ENCODE measurements around the gene FGF8. TPM values are rescaled to one million over a fixed set of nuclear protein-coding genes. Genes with fewer than 3 reads are reported as not detected.

The FGF8 gene, protein sequence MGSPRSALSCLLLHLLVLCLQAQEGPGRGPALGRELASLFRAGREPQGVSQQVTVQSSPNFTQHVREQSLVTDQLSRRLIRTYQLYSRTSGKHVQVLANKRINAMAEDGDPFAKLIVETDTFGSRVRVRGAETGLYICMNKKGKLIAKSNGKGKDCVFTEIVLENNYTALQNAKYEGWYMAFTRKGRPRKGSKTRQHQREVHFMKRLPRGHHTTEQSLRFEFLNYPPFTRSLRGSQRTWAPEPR
- not detected for total RNA-seq
- total RNA-seq (2013): not detected

DNA sequence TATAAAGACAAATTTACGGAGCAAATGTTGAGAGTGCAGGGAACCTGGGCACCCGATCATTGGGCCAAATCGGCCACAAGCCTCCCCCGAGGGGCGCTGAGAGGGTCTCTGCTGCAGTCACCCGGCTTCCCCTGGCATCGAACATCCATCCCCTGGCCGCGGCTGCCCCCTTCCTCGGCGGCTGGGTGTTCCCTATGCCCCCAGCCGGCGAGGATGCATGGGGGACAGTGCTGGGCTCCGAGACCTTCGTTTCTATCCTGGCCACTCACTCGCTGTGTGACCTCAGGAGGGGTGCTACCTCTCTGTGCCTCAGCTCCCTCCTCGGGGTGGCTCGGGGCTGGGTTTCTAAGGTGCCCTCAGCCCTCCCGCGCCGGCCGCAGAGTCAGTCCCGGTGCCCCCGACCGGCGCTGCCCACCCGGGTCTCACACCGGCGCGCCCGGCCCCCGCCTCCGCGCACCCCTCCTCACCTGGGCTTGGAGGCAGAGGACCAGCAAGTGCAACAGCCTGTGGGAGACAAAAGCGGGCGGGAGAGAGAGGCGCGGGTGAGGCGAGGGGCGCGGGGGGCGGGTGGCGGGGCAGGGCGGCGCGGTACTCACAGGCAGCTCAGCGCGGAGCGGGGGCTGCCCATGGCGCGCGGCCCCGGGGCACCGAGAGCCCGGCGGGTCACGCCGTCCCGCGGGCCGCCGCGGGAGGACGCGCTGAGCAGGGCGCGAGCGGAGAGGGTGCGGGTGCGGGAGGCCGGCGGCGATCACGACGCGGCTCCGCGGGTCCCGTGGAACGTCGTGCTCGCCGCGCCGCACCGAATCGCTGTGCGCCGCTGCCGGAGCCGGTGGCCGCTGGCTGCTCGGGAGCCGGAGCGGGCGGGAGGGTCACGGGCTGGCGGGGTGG is at the start of gene FGF8:
TSS of gene FGF8 (minus strand) at position 842 of the 888 bp plus-strand sequence. CDS start at position 628, 214 bp downstream.
- intact Hi-C loops (cut with micrococcal nuclease): no loop called here
- Mint-ChIP-seq H3K9me3 (no peaks in the 10 kb centered on the region), H3K36me3 (no peaks in the 10 kb centered on the region), H3K27me3 (ENCODE audit: low read depth in 2 of 2) (peaks cover 54 to 60% of the 10 kb centered on the region in 2 donors), H3K4me1 (peaks cover 14 to 39% of the 10 kb centered on the region in 2 donors), H3K27ac (no peak within 1 kb of the TSS), H3K4me3 (peak within 1 kb of the TSS; percentile 76)
- Histone ChIP-seq H3K9me3 (ENCODE audit: control insufficient read depth, insufficient read depth, low read length) (no peaks in the 10 kb centered on the region), H3K27me3 (ENCODE audit: control insufficient read depth, insufficient read depth, low read length) (peaks cover 44% of the 10 kb centered on the region), H3K27ac (ENCODE audit: low read length) (no peak within 1 kb of the TSS), H3K4me1 (ENCODE audit: control insufficient read depth, insufficient read depth, low read length) (peaks cover 30% of the 10 kb centered on the region), H3K4me3 (ENCODE audit: low read length) (no peak within 1 kb of the TSS), H3K36me3 (ENCODE audit: control insufficient read depth, insufficient read depth, low read length) (no peaks in the 10 kb centered on the region)
- 4% methylated on average over 84 of the region's 98 CpGs for WGBS (ENCODE audit: insufficient coverage)
- DNase-seq (no peak), ATAC-seq (no peak)
- TF ChIP-seq, protein P1, sequence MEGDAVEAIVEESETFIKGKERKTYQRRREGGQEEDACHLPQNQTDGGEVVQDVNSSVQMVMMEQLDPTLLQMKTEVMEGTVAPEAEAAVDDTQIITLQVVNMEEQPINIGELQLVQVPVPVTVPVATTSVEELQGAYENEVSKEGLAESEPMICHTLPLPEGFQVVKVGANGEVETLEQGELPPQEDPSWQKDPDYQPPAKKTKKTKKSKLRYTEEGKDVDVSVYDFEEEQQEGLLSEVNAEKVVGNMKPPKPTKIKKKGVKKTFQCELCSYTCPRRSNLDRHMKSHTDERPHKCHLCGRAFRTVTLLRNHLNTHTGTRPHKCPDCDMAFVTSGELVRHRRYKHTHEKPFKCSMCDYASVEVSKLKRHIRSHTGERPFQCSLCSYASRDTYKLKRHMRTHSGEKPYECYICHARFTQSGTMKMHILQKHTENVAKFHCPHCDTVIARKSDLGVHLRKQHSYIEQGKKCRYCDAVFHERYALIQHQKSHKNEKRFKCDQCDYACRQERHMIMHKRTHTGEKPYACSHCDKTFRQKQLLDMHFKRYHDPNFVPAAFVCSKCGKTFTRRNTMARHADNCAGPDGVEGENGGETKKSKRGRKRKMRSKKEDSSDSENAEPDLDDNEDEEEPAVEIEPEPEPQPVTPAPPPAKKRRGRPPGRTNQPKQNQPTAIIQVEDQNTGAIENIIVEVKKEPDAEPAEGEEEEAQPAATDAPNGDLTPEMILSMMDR (IDR thresholded peaks at IDR 0.05): no peak

DNA sequence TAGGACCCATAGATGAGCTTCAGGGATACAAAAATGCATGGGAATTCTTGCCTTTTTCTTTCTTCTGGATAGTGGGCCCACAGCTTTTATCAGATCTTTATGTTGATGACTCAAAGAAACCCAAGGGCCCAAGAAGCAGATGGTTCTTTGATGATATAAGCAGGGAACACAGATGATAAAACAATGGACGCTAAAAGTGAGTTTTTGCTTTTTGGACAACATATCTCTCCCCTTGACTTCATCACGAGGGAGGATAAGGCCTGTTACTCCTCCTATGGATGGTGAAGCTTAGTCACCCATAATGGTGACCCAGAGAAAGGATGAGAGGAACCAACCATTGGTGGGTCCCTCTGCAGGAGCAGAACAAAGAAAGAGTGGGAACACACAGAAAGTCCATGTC is 48.8 kb upstream of the FGF8 start:
- H3K9me3 Mint-ChIP-seq: no peaks in the 10 kb centered on the region
- H3K27me3 Mint-ChIP-seq (ENCODE audit: low read depth in 2 of 2): no peaks in the 10 kb centered on the region
- TF ChIP-seq, protein P1 (IDR thresholded peaks at IDR 0.05): no peak
- Histone ChIP-seq H3K4me3 (ENCODE audit: low read length) (no peak overlapping the region), H3K27me3 (ENCODE audit: control insufficient read depth, insufficient read depth, low read length) (no peaks in the 10 kb centered on the region), H3K9me3 (ENCODE audit: control insufficient read depth, insufficient read depth, low read length) (no peaks in the 10 kb centered on the region), H3K36me3 (ENCODE audit: control insufficient read depth, insufficient read depth, low read length) (no peaks in the 10 kb centered on the region), H3K27ac (ENCODE audit: low read length) (no peak overlapping the region), H3K4me1 (ENCODE audit: control insufficient read depth, insufficient read depth, low read length) (peaks cover 10% of the 10 kb centered on the region)
- intact Hi-C loops (cut with micrococcal nuclease): no loop called here
- H3K4me1 Mint-ChIP-seq: peaks cover 1 to 10% of the 10 kb centered on the region in 2 donors
- no peaks in the 10 kb centered on the region for H3K36me3 Mint-ChIP-seq
- ATAC-seq: no peak
- DNase-seq: no peak
- whole genome bisulfite sequencing (ENCODE audit: insufficient coverage): 100% methylated on average over 2 of the region's 2 CpGs
- H3K4me3 Mint-ChIP-seq: no peak overlapping the region
- H3K27ac Mint-ChIP-seq: no peak overlapping the region

DNA sequence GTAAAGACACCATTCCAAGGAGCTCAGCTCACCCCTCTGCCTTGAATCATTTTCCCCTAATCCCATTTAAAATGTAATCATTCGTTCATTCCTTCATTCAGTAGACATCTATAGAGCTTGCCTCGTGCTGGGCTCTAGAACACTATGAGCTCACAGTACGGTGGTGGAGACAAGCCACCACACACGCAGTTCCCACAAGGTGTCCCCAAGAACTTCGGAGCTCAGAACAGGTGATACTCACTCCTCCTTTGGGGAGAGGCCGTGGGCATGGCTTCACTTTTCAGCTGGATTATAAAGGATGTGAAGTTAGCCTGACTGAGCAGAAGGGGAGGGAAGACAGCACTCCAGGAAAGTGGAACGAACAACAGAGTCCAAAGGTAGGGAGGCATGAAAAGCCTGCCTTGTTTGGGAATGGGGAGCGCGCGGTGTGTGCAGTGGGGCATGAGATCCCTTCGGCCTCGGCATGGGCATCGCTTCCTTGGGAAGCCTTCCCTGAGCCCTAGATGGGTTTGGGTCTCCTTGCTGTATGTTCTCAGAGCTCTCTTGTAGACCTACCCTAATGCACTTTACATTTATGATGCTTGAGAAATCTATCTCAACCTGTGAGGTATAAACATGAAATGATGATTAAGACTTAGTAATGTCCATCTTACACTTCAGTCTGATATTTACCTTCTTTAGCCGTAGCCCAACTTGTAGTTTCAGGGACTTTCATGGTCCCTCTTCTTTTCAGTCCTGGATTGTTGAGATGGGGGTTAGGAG is 43.1 kb upstream of the FGF8 start:
- Histone ChIP-seq H3K4me3 (ENCODE audit: low read length) (peak overlapping the region; percentile 41), H3K27me3 (ENCODE audit: control insufficient read depth, insufficient read depth, low read length) (no peaks in the 10 kb centered on the region), H3K9me3 (ENCODE audit: control insufficient read depth, insufficient read depth, low read length) (no peaks in the 10 kb centered on the region), H3K27ac (ENCODE audit: low read length) (peak overlapping the region; percentile 77), H3K36me3 (ENCODE audit: control insufficient read depth, insufficient read depth, low read length) (no peaks in the 10 kb centered on the region), H3K4me1 (ENCODE audit: control insufficient read depth, insufficient read depth, low read length) (peaks cover 24% of the 10 kb centered on the region)
- peak overlapping the region; percentile 97 for H3K4me3 Mint-ChIP-seq
- H3K4me1 Mint-ChIP-seq: peaks cover 48 to 54% of the 10 kb centered on the region in 2 donors
- H3K27me3 Mint-ChIP-seq (ENCODE audit: low read depth in 2 of 2): no peaks in the 10 kb centered on the region
- WGBS (ENCODE audit: insufficient coverage): 29% methylated on average over 13 of the region's 14 CpGs
- peak overlapping the region; percentile 89 to 90 for H3K27ac Mint-ChIP-seq
- peak; percentile 5 to 13 (median 11) for ATAC-seq
- no peaks in the 10 kb centered on the region for H3K9me3 Mint-ChIP-seq
- H3K36me3 Mint-ChIP-seq: peaks cover 7% of the 10 kb centered on the region
- intact Hi-C loops (cut with micrococcal nuclease): loop anchor here (1.0 kb wide), 4 partner anchors 11 to 333 kb away; partner anchors contain the start of genes NOLC1 and NPM3
- no peak for DNase-seq
- TF ChIP-seq, protein P1 (IDR thresholded peaks at IDR 0.05): no peak

Data from natural killer cell (primary cell).